Nephron progenitor cell (in vitro differentiated cells): Measurements from ENCODE around the gene PRR23B.

Experiments
- DNase-seq: peaks from one replicate; pipeline ENCODE4 v3.0.0; 2021
- H3K27ac Mint-ChIP-seq: 2 replicates; pipeline ENCODE4 v1.8.0; 2021; ENCODE audit warnings: mild to moderate bottlenecking, moderate library complexity, mixed read lengths
- H3K27me3 Mint-ChIP-seq: 2 replicates; pipeline ENCODE4 v1.8.0; 2021; ENCODE audit warnings: mild to moderate bottlenecking, low read depth, mixed read lengths; ENCODE audit not compliant: poor library complexity
- H3K36me3 Mint-ChIP-seq: 2 replicates; pipeline ENCODE4 v1.8.0; 2021; ENCODE audit warnings: low read depth, mixed read lengths
- H3K4me1 Mint-ChIP-seq: 2 replicates; pipeline ENCODE4 v1.8.0; 2021; ENCODE audit warnings: mixed read lengths
- H3K4me3 Mint-ChIP-seq: 2 replicates; pipeline ENCODE4 v1.8.0; 2021; ENCODE audit warnings: mild to moderate bottlenecking, moderate library complexity, mixed read lengths
- H3K9me3 Mint-ChIP-seq: 2 replicates; pipeline ENCODE4 v1.8.0; 2021; ENCODE audit warnings: mild to moderate bottlenecking, moderate library complexity, mixed read lengths
- CTCF ChIP-seq: fragments of 200-600 bp; sonication (generic); IDR thresholded peaks from 2 replicates; pipeline ENCODE4 v1.5.0; 2021; ENCODE audit warnings: antibody characterized with exemption

The PRR23B gene

GRCh38 chr3:139006051-139006716 is 14.5 kb downstream of the PRR23B start, which contains the start of gene PRR23A:
TSS of gene PRR23A (minus strand) at chr3:139006268. CDS start at chr3:139006268, 0 bp downstream.
- H3K27me3 Mint-ChIP-seq, result peaks cover 15% of the 10 kb centered on the region
- TF ChIP-seq CTCF, result no peak
- no peak for DNase-seq
- H3K4me1 Mint-ChIP-seq, result no peaks in the 10 kb centered on the region
- peaks cover 59% of the 10 kb centered on the region for H3K9me3 Mint-ChIP-seq
- H3K36me3 Mint-ChIP-seq, result no peaks in the 10 kb centered on the region
- no peak within 1 kb of the TSS for H3K4me3 Mint-ChIP-seq
- no peak within 1 kb of the TSS for H3K27ac Mint-ChIP-seq

GRCh38 chr3:139005356-139005993 is 15.3 kb downstream of the PRR23B start:
- H3K9me3 Mint-ChIP-seq, result peaks cover 57% of the 10 kb centered on the region
- TF ChIP-seq CTCF, result no peak
- H3K27ac Mint-ChIP-seq, result no peak overlapping the region
- no peak for DNase-seq
- H3K4me1 Mint-ChIP-seq, result no peaks in the 10 kb centered on the region
- H3K27me3 Mint-ChIP-seq, result peaks cover 11% of the 10 kb centered on the region
- no peak overlapping the region for H3K4me3 Mint-ChIP-seq
- no peaks in the 10 kb centered on the region for H3K36me3 Mint-ChIP-seq

GRCh38 chr3:138995706-138996105 is 25.0 kb downstream of the PRR23B start:
- H3K4me3 Mint-ChIP-seq, result no peak overlapping the region
- no peaks in the 10 kb centered on the region for H3K4me1 Mint-ChIP-seq
- H3K27ac Mint-ChIP-seq, result no peak overlapping the region
- no peaks in the 10 kb centered on the region for H3K36me3 Mint-ChIP-seq
- H3K9me3 Mint-ChIP-seq, result peaks cover 8% of the 10 kb centered on the region
- DNase-seq, result no peak
- no peak for TF ChIP-seq CTCF
- H3K27me3 Mint-ChIP-seq, result peaks cover 46% of the 10 kb centered on the region

GRCh38 chr3:138987181-138987580 is 33.5 kb downstream of the PRR23B start:
- H3K36me3 Mint-ChIP-seq, result no peaks in the 10 kb centered on the region
- H3K4me1 Mint-ChIP-seq, result peaks cover 25% of the 10 kb centered on the region
- no peak overlapping the region for H3K4me3 Mint-ChIP-seq

GRCh38 chr3:138985932-138986331 is 34.8 kb downstream of the PRR23B start:
- Mint-ChIP-seq H3K9me3 (no peaks in the 10 kb centered on the region), H3K36me3 (no peaks in the 10 kb centered on the region), H3K4me3 (no peak overlapping the region), H3K27ac (peak overlapping the region; percentile 74), H3K4me1 (peaks cover 25% of the 10 kb centered on the region), H3K27me3 (peaks cover 7% of the 10 kb centered on the region)
- no peak for DNase-seq
- no peak for TF ChIP-seq CTCF

More at GRCh38 chr3:138987181-138987580, 33.5 kb downstream of the PRR23B start:
- peaks cover 17% of the 10 kb centered on the region for H3K27me3 Mint-ChIP-seq
- DNase-seq, result no peak
- no peak for TF ChIP-seq CTCF
- no peak overlapping the region for H3K27ac Mint-ChIP-seq
- H3K9me3 Mint-ChIP-seq, result no peaks in the 10 kb centered on the region

GRCh38 chr3:138984816-138985215 is 35.9 kb downstream of the PRR23B start:
- H3K27ac Mint-ChIP-seq, result no peak overlapping the region
- peaks cover 7% of the 10 kb centered on the region for H3K27me3 Mint-ChIP-seq
- peaks cover 25% of the 10 kb centered on the region for H3K4me1 Mint-ChIP-seq
- no peak for DNase-seq
- no peaks in the 10 kb centered on the region for H3K9me3 Mint-ChIP-seq
- H3K36me3 Mint-ChIP-seq, result no peaks in the 10 kb centered on the region
- no peak overlapping the region for H3K4me3 Mint-ChIP-seq
- TF ChIP-seq CTCF, result no peak
